NCI-H1694 (cell line): Measurements from ENCODE around the gene NAPSA.
"Not testable (repeated sequence)": the region's sequence is repeated elsewhere in the genome, so short reads cannot be mapped to it uniquely, and the experiment has no call there.

Source experiments
- DNase-seq: peaks from one replicate; lab custom pipeline; 2025; lab: John Stamatoyannopoulos, UW

The NAPSA gene

GRCh38 chr19:50330365-50331078, 34.9 kb downstream of the NAPSA start:
- DNase-seq = peak; percentile 92

GRCh38 chr19:50329926-50330294, 35.5 kb downstream of the NAPSA start:
- DNase-seq = not testable (repeated sequence)

- DNase-seq = peak; percentile 100
Measured at GRCh38 chr19:50329146-50329925, 36.1 kb downstream of the NAPSA start, which contains the start of gene KCNC3. KCNC3 (minus strand) TSS chr19:50329377; CDS start chr19:50329082, 295 bp downstream.

- no peak for DNase-seq
Measured at GRCh38 chr19:50328873-50329145, 36.6 kb downstream of the NAPSA start.

- DNase-seq = no peak
Measured at GRCh38 chr19:50328224-50328872, 37.1 kb downstream of the NAPSA start.

- no peak for DNase-seq
Measured at GRCh38 chr19:50327461-50328223, 37.8 kb downstream of the NAPSA start.

GRCh38 chr19:50327013-50327412, 38.4 kb downstream of the NAPSA start:
- DNase-seq = no peak

- DNase-seq = no peak
Measured at GRCh38 chr19:50326101-50326664, 39.3 kb downstream of the NAPSA start.

- DNase-seq = peak; percentile 85
Measured at GRCh38 chr19:50325310-50326100, 39.9 kb downstream of the NAPSA start.

- DNase-seq = no peak
Measured at GRCh38 chr19:50324331-50324730, 41.1 kb downstream of the NAPSA start.

- DNase-seq = no peak
Measured at GRCh38 chr19:50323782-50324133, 41.7 kb downstream of the NAPSA start.

- no peak for DNase-seq
Measured at GRCh38 chr19:50322931-50323781, 42.3 kb downstream of the NAPSA start.

- DNase-seq = no peak
Measured at GRCh38 chr19:50322234-50322633, 43.2 kb downstream of the NAPSA start.

- no peak for DNase-seq
Measured at GRCh38 chr19:50321831-50322230, 43.6 kb downstream of the NAPSA start.

GRCh38 chr19:50320596-50320995, 44.8 kb downstream of the NAPSA start:
- DNase-seq = no peak

- DNase-seq = no peak
Measured at GRCh38 chr19:50320051-50320450, 45.4 kb downstream of the NAPSA start.

- no peak for DNase-seq
Measured at GRCh38 chr19:50319156-50319555, 46.3 kb downstream of the NAPSA start.

- no peak for DNase-seq
Measured at GRCh38 chr19:50318438-50318837, 47.0 kb downstream of the NAPSA start.

GRCh38 chr19:50317115-50317514, 48.3 kb downstream of the NAPSA start:
- no peak for DNase-seq

GRCh38 chr19:50315773-50316448, 49.5 kb downstream of the NAPSA start:
- no peak for DNase-seq
